Smooth muscle cell (in vitro differentiated cells): ENCODE data around the gene POLQ. TPM values are rescaled to one million over a fixed set of nuclear protein-coding genes. Genes with fewer than 3 reads are reported as not detected.
"Not testable (repeated sequence)": the region's sequence is repeated elsewhere in the genome, so short reads cannot be mapped to it uniquely, and the experiment has no call there.

Experiments used
- DNase-seq: peaks from one replicate; lab custom pipeline; 2025; ENCODE audit not compliant: unreplicated experiment; lab: John Stamatoyannopoulos, UW
- H2AFZ ChIP-seq: fragments of 200-600 bp; sonication (generic); 2 replicates; pipeline ENCODE4 v1.6.0; 2016; ENCODE audit warnings: antibody characterized with exemption, low read depth, mild to moderate bottlenecking
- H3F3A ChIP-seq: fragments of 200-600 bp; sonication (generic); 2 replicates; pipeline ENCODE4 v1.6.0; 2017; ENCODE audit warnings: antibody characterized with exemption, low read depth
- H3K27ac ChIP-seq: fragments of 200-600 bp; sonication (generic); 2 replicates; pipeline ENCODE4 v1.5.1; 2016; ENCODE audit warnings: low read depth, mild to moderate bottlenecking
- H3K27me3 ChIP-seq: fragments of 200-600 bp; sonication (generic); 2 replicates; pipeline ENCODE4 v1.6.1; 2016; ENCODE audit warnings: low read depth, mild to moderate bottlenecking
- H3K36me3 ChIP-seq: fragments of 200-600 bp; sonication (generic); 2 replicates; pipeline ENCODE4 v1.5.1; 2016; ENCODE audit warnings: low read depth
- H3K4me1 ChIP-seq: fragments of 200-600 bp; sonication (generic); 2 replicates; pipeline ENCODE4 v1.5.1; 2016; ENCODE audit warnings: low read depth
- H3K4me2 ChIP-seq: fragments of 200-600 bp; sonication (generic); 2 replicates; pipeline ENCODE4 v1.6.0; 2016; ENCODE audit warnings: mild to moderate bottlenecking
- H3K4me3 ChIP-seq: fragments of 200-600 bp; sonication (generic); 2 replicates; pipeline ENCODE4 v1.5.1; 2016; ENCODE audit warnings: mild to moderate bottlenecking
- H3K79me2 ChIP-seq: fragments of 200-600 bp; sonication (generic); 2 replicates; pipeline ENCODE4 v1.6.0; 2016; ENCODE audit warnings: low read depth, mild to moderate bottlenecking
- H3K9ac ChIP-seq: fragments of 200-600 bp; sonication (generic); 2 replicates; pipeline ENCODE4 v1.6.0; 2016; ENCODE audit warnings: low read depth
- H3K9me3 ChIP-seq: fragments of 200-600 bp; sonication (generic); replicated peaks from 2 replicates; pipeline ENCODE4 v1.5.1; 2016; ENCODE audit warnings: low read depth
- H4K20me1 ChIP-seq: fragments of 200-600 bp; sonication (generic); 2 replicates; pipeline ENCODE4 v1.6.0; 2016; ENCODE audit warnings: low read depth
- CTCF ChIP-seq: fragments of 200-600 bp; sonication (generic); IDR thresholded peaks from 2 replicates; pipeline ENCODE4 v1.5.1; 2017; ENCODE audit warnings: borderline replicate concordance, mild to moderate bottlenecking, antibody characterized with exemption; ENCODE audit not compliant: insufficient read depth, poor library complexity, severe bottlenecking
- WGBS: methylation state at CpG from one replicate; pipeline ENCODE4 v1.1.7; 2016; ENCODE audit warnings: low lambda C conversion rate; 5-methylcytosine and 5-hydroxymethylcytosine counted together
- polyA plus RNA-seq: library from polyadenylated mRNA; unstranded; fragments of >200 nt; fragmentation: Nextera tagmentation; extraction: Ambion mirVana; gene quantifications from 2 replicates; pipeline ENCODE4 v1.2.1, GENCODE V29; 2016
- total RNA-seq: library from RNA; depleted of rRNA; stranded (reverse); fragments of >200 nt; gene quantifications from 2 replicates; pipeline ENCODE4 v1.2.3, GENCODE V29; 2014

Gene POLQ
- total and polyA plus RNA-seq, 2 experiments from 2014 or later = 1.8 to 4.0 TPM

GRCh38 chr3:121411523-121411922 is 134.3 kb downstream of the POLQ start:
- Histone ChIP-seq H3K4me2 (no peak overlapping the region), H3K27me3 (no peaks in the 10 kb centered on the region), H3K4me3 (no peak overlapping the region), H3K27ac (no peak overlapping the region), H4K20me1 (no peaks in the 10 kb centered on the region), H3K9me3 (no peaks in the 10 kb centered on the region), H3K36me3 (peaks cover 3% of the 10 kb centered on the region), H2AFZ (no peak overlapping the region), H3F3A (no peaks in the 10 kb centered on the region), H3K79me2 (no peaks in the 10 kb centered on the region), H3K9ac (no peak overlapping the region), H3K4me1 (no peaks in the 10 kb centered on the region)
- WGBS = 88% methylated on average over 1 of the region's 1 CpG
- no peak for DNase-seq
- TF ChIP-seq CTCF = no peak

GRCh38 chr3:121405631-121406030 is 140.2 kb downstream of the POLQ start:
- peaks cover 3% of the 10 kb centered on the region for H3K36me3 ChIP-seq
- H2AFZ ChIP-seq = no peak overlapping the region
- H3K27ac ChIP-seq = no peak overlapping the region
- no peaks in the 10 kb centered on the region for H3K27me3 ChIP-seq
- H3K4me2 ChIP-seq = no peak overlapping the region
- 88% methylated on average over 1 of the region's 1 CpG for WGBS
- H3K4me1 ChIP-seq = no peaks in the 10 kb centered on the region
- no peak for DNase-seq
- no peak overlapping the region for H3K4me3 ChIP-seq
- no peak overlapping the region for H3K9ac ChIP-seq
- no peaks in the 10 kb centered on the region for H4K20me1 ChIP-seq
- no peaks in the 10 kb centered on the region for H3K9me3 ChIP-seq
- TF ChIP-seq CTCF = no peak
- no peaks in the 10 kb centered on the region for H3F3A ChIP-seq
- no peaks in the 10 kb centered on the region for H3K79me2 ChIP-seq

GRCh38 chr3:121399820-121400219 is 146.0 kb downstream of the POLQ start:
- H3K4me3 ChIP-seq = no peak overlapping the region
- no peak overlapping the region for H3K27ac ChIP-seq
- H4K20me1 ChIP-seq = no peaks in the 10 kb centered on the region
- no peaks in the 10 kb centered on the region for H3F3A ChIP-seq
- DNase-seq = no peak
- TF ChIP-seq CTCF = no peak
- H3K9me3 ChIP-seq = no peaks in the 10 kb centered on the region
- no peak overlapping the region for H3K9ac ChIP-seq
- H2AFZ ChIP-seq = no peak overlapping the region
- H3K4me2 ChIP-seq = no peak overlapping the region
- H3K36me3 ChIP-seq = no peaks in the 10 kb centered on the region
- no peaks in the 10 kb centered on the region for H3K27me3 ChIP-seq
- no peaks in the 10 kb centered on the region for H3K4me1 ChIP-seq
- H3K79me2 ChIP-seq = no peaks in the 10 kb centered on the region

- H4K20me1 ChIP-seq, DNase-seq, H3K79me2 ChIP-seq, H3K36me3 ChIP-seq, H3K9me3 ChIP-seq, H3K4me3 ChIP-seq, H3K4me1 ChIP-seq, H3F3A ChIP-seq, H3K27me3 ChIP-seq, H3K27ac ChIP-seq, H3K9ac ChIP-seq, H3K4me2 ChIP-seq, H2AFZ ChIP-seq: not testable (repeated sequence)
- 93% methylated on average over 8 of the region's 8 CpGs for WGBS
These were observed 147.7 kb downstream of the POLQ start for GRCh38 chr3:121398051-121398450.

GRCh38 chr3:121395967-121396366 is 149.8 kb downstream of the POLQ start:
- not testable (repeated sequence) for H2AFZ ChIP-seq, H3K27me3 ChIP-seq, H3K79me2 ChIP-seq, H3K9me3 ChIP-seq, DNase-seq, H4K20me1 ChIP-seq, H3K9ac ChIP-seq, H3K4me3 ChIP-seq, H3K4me2 ChIP-seq, H3K36me3 ChIP-seq, H3K4me1 ChIP-seq, H3F3A ChIP-seq, H3K27ac ChIP-seq
- 0% methylated on average over 1 of the region's 1 CpG for WGBS

GRCh38 chr3:121388308-121388707 is 157.5 kb downstream of the POLQ start:
- not testable (repeated sequence) for H3K36me3 ChIP-seq, H2AFZ ChIP-seq, H3K4me1 ChIP-seq, H3K27me3 ChIP-seq, H4K20me1 ChIP-seq, H3K9me3 ChIP-seq, H3K4me3 ChIP-seq, H3K79me2 ChIP-seq, DNase-seq, H3K27ac ChIP-seq, H3K4me2 ChIP-seq, H3K9ac ChIP-seq, H3F3A ChIP-seq
- WGBS = 86% methylated on average over 3 of the region's 3 CpGs
